Measurements from ENCODE around the gene C22orf39. TPM values are rescaled to one million over a fixed set of nuclear protein-coding genes. Genes with fewer than 3 reads are reported as not detected.

The C22orf39 gene
- total and polyA plus RNA-seq, 10 of the 15 experiments (the other 5 are each of a cell fraction or from before 2014, with no cell fraction given): 6.7 to 47.0 (median 26.5) TPM

DNA sequence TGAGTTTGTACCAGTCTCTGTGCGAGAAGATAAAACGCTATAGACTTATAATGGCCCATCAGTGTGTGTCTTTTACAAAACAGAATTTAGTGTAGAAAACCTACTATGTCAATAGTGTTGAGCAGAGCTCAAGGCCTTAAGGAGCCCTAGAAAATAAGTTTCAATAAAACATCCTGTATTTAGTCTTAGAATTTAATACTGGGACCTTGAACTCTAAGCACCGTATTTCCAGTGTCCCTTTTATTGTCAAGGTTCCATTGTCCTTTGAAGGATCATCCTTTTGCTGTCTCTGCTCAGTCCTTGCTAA lies 48.8 kb upstream of the C22orf39 start:
- no peak overlapping the region for H3K27ac ChIP-seq (ENCODE audit: control insufficient read depth, insufficient read depth)
- no peak for FAIRE-seq

More for the DNA sequence above, 48.8 kb upstream of the C22orf39 start:
- Histone ChIP-seq H2AFZ (ENCODE audit: control insufficient read depth, low read depth, low read length) (no peak overlapping the region), H3K27me3 (replicated peaks in 1 of 2; ENCODE audit: control insufficient read depth in 2 of 2, insufficient read depth in 2 of 2, low read length in 1 of 2) (no peaks in the 10 kb centered on the region), H3K4me2 (ENCODE audit: control insufficient read depth, insufficient read depth) (no peak overlapping the region), H4K20me1 (ENCODE audit: control insufficient read depth, insufficient read depth) (no peaks in the 10 kb centered on the region), H3K9ac (ENCODE audit: control insufficient read depth, insufficient read depth, low read length) (no peak overlapping the region), H3K36me3 (ENCODE audit: control insufficient read depth in 2 of 2, insufficient read depth in 2 of 2, low read length in 1 of 2) (peaks cover 17 to 27% of the 10 kb centered on the region in 2 experiments; a peak in 3 of 4 replicates), H3K4me1 (ENCODE audit: control insufficient read depth, insufficient read depth, low read length) (no peaks in the 10 kb centered on the region), H3K79me2 (ENCODE audit: control insufficient read depth, insufficient read depth, low read length) (no peaks in the 10 kb centered on the region), H3K4me3 (no peak overlapping the region), H3K9me3 (replicated peaks; ENCODE audit: control insufficient read depth, insufficient read depth, low read length) (no peaks in the 10 kb centered on the region)
- POLR2A ChIA-PET: no interaction called here
- ATAC-seq: no peak
- BruUV-seq (replicated peaks): no TSS peak
- CTCF ChIA-PET: interaction anchor here (1.3 kb wide), 1 partner anchor 133 kb away, joined by 10 read pairs; no protein-coding TSS in a partner anchor
- 100% methylated on average over 3 of the region's 3 CpGs for WGBS (ENCODE audit: insufficient coverage, insufficient replicate concordance, low lambda C conversion rate, missing lambda C conversion rate)
- no peak for DNase-seq (ENCODE audit: low read depth, low spot score)
- TF ChIP-seq POLR2A (IDR thresholded peaks at IDR 0.05; ENCODE audit: low read depth, low read length) (no peak), LARP7 (IDR thresholded peaks at IDR 0.05) (no peak), ZNF217 (IDR thresholded peaks at IDR 0.05) (no peak), STAT1 (conservative IDR thresholded peaks at IDR 0.05) (no peak), SMAD1 (IDR thresholded peaks at IDR 0.05; ENCODE audit: low read depth, partially characterized antibody) (no peak), WRNIP1 (IDR thresholded peaks at IDR 0.05; ENCODE audit: borderline replicate concordance, low read depth, low read length) (no peak), JUND (IDR thresholded peaks at IDR 0.05; ENCODE audit: low read depth, low read length) (no peak)
- TF ChIP-seq, protein P1, sequence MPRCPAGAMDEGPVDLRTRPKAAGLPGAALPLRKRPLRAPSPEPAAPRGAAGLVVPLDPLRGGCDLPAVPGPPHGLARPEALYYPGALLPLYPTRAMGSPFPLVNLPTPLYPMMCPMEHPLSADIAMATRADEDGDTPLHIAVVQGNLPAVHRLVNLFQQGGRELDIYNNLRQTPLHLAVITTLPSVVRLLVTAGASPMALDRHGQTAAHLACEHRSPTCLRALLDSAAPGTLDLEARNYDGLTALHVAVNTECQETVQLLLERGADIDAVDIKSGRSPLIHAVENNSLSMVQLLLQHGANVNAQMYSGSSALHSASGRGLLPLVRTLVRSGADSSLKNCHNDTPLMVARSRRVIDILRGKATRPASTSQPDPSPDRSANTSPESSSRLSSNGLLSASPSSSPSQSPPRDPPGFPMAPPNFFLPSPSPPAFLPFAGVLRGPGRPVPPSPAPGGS (IDR thresholded peaks at IDR 0.05; ENCODE audit: borderline replicate concordance, insufficient read depth, low read depth, low read length, poor library complexity, severe bottlenecking): no peak
- TF ChIP-seq, protein P2, sequence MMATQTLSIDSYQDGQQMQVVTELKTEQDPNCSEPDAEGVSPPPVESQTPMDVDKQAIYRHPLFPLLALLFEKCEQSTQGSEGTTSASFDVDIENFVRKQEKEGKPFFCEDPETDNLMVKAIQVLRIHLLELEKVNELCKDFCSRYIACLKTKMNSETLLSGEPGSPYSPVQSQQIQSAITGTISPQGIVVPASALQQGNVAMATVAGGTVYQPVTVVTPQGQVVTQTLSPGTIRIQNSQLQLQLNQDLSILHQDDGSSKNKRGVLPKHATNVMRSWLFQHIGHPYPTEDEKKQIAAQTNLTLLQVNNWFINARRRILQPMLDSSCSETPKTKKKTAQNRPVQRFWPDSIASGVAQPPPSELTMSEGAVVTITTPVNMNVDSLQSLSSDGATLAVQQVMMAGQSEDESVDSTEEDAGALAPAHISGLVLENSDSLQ (IDR thresholded peaks at IDR 0.05): no peak
- TF ChIP-seq, protein P3, sequence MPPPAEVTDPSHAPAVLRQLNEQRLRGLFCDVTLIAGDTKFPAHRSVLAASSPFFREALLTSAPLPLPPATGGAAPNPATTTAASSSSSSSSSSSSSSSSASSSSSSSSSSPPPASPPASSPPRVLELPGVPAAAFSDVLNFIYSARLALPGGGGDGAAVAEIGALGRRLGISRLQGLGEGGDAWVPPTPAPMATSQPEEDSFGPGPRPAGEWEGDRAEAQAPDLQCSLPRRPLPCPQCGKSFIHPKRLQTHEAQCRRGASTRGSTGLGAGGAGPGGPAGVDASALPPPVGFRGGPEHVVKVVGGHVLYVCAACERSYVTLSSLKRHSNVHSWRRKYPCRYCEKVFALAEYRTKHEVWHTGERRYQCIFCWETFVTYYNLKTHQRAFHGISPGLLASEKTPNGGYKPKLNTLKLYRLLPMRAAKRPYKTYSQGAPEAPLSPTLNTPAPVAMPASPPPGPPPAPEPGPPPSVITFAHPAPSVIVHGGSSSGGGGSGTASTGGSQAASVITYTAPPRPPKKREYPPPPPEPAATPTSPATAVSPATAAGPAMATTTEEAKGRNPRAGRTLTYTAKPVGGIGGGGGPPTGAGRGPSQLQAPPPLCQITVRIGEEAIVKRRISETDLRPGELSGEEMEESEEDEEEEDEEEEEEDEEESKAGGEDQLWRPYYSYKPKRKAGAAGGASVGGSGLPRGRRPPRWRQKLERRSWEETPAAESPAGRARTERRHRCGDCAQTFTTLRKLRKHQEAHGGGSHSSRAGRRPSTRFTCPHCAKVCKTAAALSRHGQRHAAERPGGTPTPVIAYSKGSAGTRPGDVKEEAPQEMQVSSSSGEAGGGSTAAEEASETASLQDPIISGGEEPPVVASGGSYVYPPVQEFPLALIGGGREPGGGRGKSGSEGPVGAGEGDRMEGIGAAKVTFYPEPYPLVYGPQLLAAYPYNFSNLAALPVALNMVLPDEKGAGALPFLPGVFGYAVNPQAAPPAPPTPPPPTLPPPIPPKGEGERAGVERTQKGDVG (CRISPR knock-in tag; IDR thresholded peaks at IDR 0.05): no peak
- in situ Hi-C loops (cut with MboI) (no loop called here), intact Hi-C loops (cut with micrococcal nuclease; ENCODE audit: unreplicated experiment) (no loop called here)
- RAD21 ChIA-PET (ENCODE audit: unreplicated experiment): interaction anchor here (1.0 kb wide), 1 partner anchor 134 kb away, joined by 3 read pairs; no protein-coding TSS in a partner anchor
- SMC1A ChIA-PET (ENCODE audit: uncharacterized antibody, unreplicated experiment): interaction anchor here (1.0 kb wide), 1 partner anchor 134 kb away, joined by 3 read pairs; no protein-coding TSS in a partner anchor
